ENCODE results near the gene SSNA1.

The SSNA1 gene

GRCh38 chr9:137221095-137221505, 32.6 kb downstream of the SSNA1 start:
- peaks cover 4% of the 10 kb centered on the region for H3K4me1 ChIP-seq (ENCODE audit: control insufficient read depth, insufficient read depth, low read length)
- peaks cover 0 to 34% of the 10 kb centered on the region in 2 experiments; a peak in 1 of 3 replicates for H3K36me3 ChIP-seq (ENCODE audit: control insufficient read depth in 2 of 2, insufficient read depth in 1 of 2, low read length in 2 of 2)
- CTCF ChIA-PET, result interaction anchor here (0.7 kb wide), 1 partner anchor 39 kb away, joined by 3 read pairs; no protein-coding TSS in a partner anchor
- TF ChIP-seq YY1 (tag by site-specific recombination; IDR thresholded peaks at IDR 0.05), result no peak
- no peak for TF ChIP-seq SCRT1 (tag by site-specific recombination; IDR thresholded peaks at IDR 0.05; ENCODE audit: borderline replicate concordance)
- no peak for TF ChIP-seq ELK4 (IDR thresholded peaks at IDR 0.05; ENCODE audit: borderline replicate concordance, low read depth, low read length)
- POLR2A ChIA-PET, result interaction anchor here (1.1 to 17.2 kb wide), 4 partner anchors 13 to 94 kb away, joined by 3 to 304 read pairs (median 120); partner anchors contain the start of genes NDOR1, TMEM203, TPRN and TUBB4B
- no peaks in the 10 kb centered on the region for H3K9me3 ChIP-seq (ENCODE audit: control insufficient read depth, insufficient read depth, low read depth, low read length)
- no peak overlapping the region for H3K4me3 ChIP-seq (ENCODE audit: low read depth, low read length)
- no peak overlapping the region for H3K27ac ChIP-seq (ENCODE audit: extremely low read depth, low read depth, low read length)

- H3K27ac ChIP-seq (ENCODE audit: extremely low read depth, low read depth, low read length), result no peak overlapping the region; the same call in 1 of the 2 replicates
- POLR2A ChIA-PET, result interaction anchor here (1.0 to 17.2 kb wide), 5 partner anchors 13 to 187 kb away, joined by 3 to 304 read pairs (median 7); partner anchors contain the start of genes NDOR1, TMEM203, TPRN and TUBB4B
- peak overlapping the region; percentile 14 for H3K4me3 ChIP-seq (ENCODE audit: low read depth, low read length)
- peaks cover 0 to 29% of the 10 kb centered on the region in 2 experiments; a peak in 1 of 3 replicates for H3K36me3 ChIP-seq (ENCODE audit: control insufficient read depth in 2 of 2, insufficient read depth in 1 of 2, low read length in 2 of 2)
- CTCF ChIA-PET, result interaction anchor here (1.2 to 2.4 kb wide), 2 partner anchors 17 to 100 kb away, joined by 3 to 7 read pairs; partner anchors contain the start of genes NDOR1 and TMEM203
- H3K9me3 ChIP-seq (ENCODE audit: control insufficient read depth, insufficient read depth, low read depth, low read length), result no peaks in the 10 kb centered on the region
- H3K4me1 ChIP-seq (ENCODE audit: control insufficient read depth, insufficient read depth, low read length), result peaks cover 4% of the 10 kb centered on the region
- TF ChIP-seq PRDM4 (tag by site-specific recombination; IDR thresholded peaks at IDR 0.05) (no peak), KLF8 (tag by site-specific recombination; IDR thresholded peaks at IDR 0.05) (peak; percentile 33; the same call in 1 of the 2 replicates), ZNF549 (tag by site-specific recombination; IDR thresholded peaks at IDR 0.05) (no peak), ZBTB8A (tag by site-specific recombination; IDR thresholded peaks at IDR 0.05) (0 out of 2 replicates have a peak, but pooled peaks have one; percentile 11), SP2 (tag by site-specific recombination; IDR thresholded peaks at IDR 0.05) (peak; percentile 35), SP3 (tag by site-specific recombination; IDR thresholded peaks at IDR 0.05) (peak; percentile 33; the same call in 1 of the 2 replicates), ZNF692 (tag by site-specific recombination; IDR thresholded peaks at IDR 0.05) (0 out of 2 replicates have a peak, but pooled peaks have one; percentile 30), BCL11A (tag by site-specific recombination; IDR thresholded peaks at IDR 0.05; ENCODE audit: low read depth) (0 out of 2 replicates have a peak, but pooled peaks have one; percentile 41), ZNF335 (tag by site-specific recombination; conservative IDR thresholded peaks at IDR 0.05) (peak; percentile 46), BCL11B (tag by site-specific recombination; IDR thresholded peaks at IDR 0.05; ENCODE audit: low read depth) (peak; percentile 95), HIC1 (tag by site-specific recombination; IDR thresholded peaks at IDR 0.05) (peak; percentile 75; the same call in 1 of the 2 replicates), GLIS2 (tag by site-specific recombination; IDR thresholded peaks at IDR 0.05) (peak; percentile 47; the same call in 1 of the 2 replicates), ZNF169 (tag by site-specific recombination; IDR thresholded peaks at IDR 0.05) (no peak), ZNF623 (tag by site-specific recombination; IDR thresholded peaks at IDR 0.05) (no peak), EGR2 (tag by site-specific recombination; IDR thresholded peaks at IDR 0.05; ENCODE audit: low read depth) (0 out of 2 replicates have a peak, but pooled peaks have one; percentile 16), ZFP69B (tag by site-specific recombination; IDR thresholded peaks at IDR 0.05) (peak; percentile 47; the same call in 1 of the 2 replicates), AEBP2 (tag by site-specific recombination; IDR thresholded peaks at IDR 0.05; ENCODE audit: borderline replicate concordance) (no peak), PATZ1 (tag by site-specific recombination; IDR thresholded peaks at IDR 0.05) (peak; percentile 56)
These were observed 33.1 kb downstream of the SSNA1 start for GRCh38 chr9:137221506-137222111.

All from HEK293 (cell line).